GM18499 (cell line): ENCODE results near the gene PEX14.

Experiments
- ATAC-seq: cut with Tn5 transposase; IDR thresholded peaks from one replicate; pipeline ENCODE4 v1.9.1; 2021; ENCODE audit warnings: moderate number of reproducible peaks; ENCODE audit not compliant: insufficient read depth, unreplicated experiment

Gene PEX14

DNA sequence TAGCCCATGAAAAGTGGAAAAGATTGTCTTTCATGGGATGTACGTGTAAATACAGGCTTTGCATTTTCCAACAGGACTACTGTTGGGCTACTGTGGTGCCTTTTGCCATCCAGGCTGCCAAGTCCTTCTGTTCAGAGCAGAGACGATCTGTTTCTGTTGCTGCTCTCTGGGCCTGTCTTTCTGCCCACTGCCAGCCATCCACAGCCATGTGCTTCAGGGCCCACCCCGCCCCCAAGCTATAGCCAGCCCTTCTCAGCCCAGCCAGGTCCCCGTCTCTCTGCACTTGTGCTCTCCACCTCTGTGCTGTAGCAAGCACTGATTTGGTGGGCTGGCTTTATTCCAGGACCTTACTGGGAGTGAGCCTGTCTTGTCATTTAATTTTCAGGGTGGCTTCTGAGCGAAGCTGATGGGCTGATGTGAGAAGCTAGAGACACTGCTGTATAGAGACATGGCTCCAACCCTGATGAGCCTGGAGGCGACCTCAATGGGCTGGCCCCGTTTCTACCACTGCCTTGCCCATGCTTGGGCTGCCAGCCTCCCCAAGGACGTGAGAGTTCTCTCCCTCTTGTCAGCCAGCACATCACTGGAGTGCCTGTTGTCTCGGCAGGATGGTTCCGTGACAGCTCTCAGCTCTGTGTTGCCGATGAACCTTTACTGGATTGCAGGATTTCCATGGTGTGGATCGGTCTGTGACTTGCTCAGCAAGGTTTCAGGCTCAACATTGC lies 137.8 kb downstream of the PEX14 start:
- no peak for ATAC-seq

DNA sequence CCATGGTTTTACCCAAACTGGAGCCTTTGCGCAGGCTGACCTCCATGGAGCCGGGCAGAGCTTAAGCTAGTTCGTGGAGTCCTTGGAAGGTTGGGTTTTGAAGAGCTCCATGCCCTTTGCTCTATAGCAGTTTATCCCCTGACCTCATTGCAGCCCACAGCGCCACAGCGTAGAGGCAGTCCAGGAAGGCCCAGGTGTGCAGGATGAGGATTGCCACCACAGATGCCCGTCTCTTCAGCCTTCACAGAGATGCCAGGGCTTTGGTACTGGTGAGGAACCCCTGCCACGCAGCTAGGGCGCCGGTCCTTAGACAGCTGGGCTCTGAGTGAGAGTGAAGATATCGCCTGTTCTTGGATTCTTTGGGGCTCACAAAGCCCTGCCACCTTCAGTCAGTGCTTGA lies 138.6 kb downstream of the PEX14 start:
- ATAC-seq, result no peak

DNA sequence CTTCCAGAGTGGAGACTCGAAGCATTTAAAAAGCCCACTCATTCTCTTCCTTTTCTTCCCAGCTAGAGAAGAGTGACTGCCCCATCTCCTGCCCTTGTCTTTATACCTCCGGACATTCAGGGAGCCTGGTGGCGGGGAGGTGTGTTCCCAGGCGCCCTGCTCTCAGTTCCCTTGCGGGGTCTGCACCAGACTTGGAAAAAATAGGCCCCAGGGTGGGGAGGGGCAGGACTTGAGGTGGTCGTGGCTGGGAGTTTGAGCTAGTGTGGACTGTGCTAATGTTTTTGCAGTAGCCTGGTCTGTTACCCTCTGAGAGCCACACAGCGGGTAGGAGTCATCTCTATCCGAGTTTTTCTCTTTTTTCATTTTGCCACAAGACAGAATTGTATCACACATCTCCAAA lies 139.1 kb downstream of the PEX14 start:
- no peak for ATAC-seq

DNA sequence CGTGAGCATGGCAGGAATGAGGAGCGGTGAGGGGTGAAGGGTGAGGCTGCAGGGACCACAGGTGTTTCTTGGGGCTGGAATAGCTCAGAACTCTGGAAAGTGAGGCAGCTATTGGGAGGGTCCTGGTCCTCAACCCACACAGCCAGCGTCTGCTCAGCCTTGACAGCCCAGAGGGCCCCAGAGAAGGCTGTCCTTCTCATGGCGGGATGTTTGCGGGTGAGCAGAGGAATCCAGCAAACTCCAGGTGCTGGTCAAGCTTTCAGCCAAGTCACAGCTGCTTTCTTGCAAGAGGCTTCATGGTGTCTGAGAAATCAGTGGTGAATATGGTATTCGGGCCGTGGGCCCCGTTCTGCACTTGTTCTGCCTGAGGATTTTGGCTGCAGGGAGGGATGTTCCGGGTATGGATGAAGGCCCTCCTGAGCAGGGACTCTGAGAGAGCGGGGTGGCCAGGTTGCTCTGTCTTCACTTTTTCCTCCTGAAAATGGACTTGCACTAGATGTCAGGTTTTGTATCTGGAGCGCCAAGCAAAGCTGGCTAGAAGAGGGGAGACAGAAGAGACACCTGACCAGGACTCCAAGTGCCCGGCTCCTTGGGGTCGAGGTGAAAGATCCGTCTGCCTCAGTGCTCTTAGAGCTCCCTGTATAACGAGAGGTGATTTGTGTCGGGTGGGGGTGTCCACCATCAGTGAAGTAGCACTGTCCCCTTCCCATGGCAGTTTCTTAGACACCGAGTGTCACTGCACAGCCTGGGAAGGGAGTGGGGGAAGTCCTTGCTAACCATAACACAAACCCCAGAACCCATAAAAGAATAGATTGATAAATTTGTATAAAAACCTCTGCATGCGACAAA lies 139.9 kb downstream of the PEX14 start:
- no peak for ATAC-seq

DNA sequence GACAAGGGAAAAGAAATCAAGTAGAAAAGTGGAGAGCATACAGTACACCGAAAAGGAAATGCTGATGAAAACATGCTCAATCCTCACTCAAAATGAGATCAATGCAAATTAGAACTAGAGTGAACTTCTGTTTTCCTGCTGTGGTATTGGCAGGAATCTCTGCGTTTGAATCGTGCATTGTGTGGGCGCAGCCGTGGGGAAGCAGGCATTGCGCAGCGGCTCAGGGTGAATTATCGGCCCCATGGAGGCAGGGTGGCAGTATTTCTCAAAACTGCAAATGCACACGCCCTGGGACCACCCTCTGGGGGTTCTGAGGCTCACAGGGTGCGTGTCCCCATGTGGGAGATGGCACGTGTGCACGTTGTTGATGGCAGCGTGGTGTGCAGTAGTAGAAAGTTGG lies 140.6 kb downstream of the PEX14 start:
- ATAC-seq, result no peak

DNA sequence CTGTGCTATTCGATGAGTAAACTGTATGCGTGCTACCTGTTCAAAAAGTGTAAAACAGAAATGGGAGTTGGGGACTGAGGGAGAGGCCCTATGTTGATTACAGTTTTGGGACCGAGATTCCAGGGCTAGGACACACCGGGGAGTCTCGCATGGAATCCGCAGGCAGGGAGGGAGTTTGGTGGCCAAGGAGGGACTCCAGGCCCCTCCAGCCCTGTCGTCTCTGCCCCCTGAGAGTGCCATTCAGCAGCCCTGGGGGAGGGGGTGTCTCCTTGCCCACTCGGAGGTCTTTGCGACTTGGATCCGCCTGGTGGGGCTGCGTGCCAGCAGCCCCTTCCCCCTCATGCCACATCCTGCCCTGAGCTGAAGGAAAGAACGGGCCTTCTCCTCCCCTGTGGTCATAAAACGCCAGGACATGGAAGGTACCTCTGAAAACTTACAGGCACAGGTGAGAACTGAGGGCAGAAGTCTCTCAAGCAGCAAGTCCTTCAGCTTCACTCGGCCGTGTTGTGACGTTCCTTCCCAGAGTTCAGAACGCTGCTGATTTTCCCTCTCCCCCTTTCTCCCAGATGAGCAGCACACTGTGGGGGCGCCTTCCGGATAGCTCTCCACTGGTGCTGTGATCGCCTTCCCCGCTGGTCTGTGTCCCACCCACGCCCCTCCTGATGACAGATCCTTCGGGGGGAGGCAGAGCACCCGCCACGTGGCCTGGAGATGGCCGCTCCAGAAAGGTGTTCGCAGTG lies 141.4 kb downstream of the PEX14 start:
- ATAC-seq, result no peak

DNA sequence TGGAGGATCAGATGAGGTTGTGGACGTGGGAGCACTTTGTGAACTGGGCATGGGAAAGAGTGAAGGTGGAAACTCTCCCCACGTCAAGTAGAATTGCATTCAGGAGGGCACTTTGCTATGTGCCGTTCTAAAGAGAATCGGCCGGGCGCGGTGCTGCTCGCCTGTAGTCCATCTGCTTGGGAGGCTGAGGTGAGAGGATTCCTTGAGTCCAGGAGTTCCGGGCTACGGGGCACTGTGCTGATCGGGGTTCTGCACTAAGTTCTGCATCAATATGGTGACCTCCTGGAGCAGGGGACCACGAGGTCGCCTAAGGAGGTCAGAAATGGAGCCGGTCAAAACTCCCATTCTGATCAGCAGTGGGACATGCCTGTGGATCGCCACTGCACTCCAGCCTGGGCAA lies 141.9 kb downstream of the PEX14 start:
- no peak for ATAC-seq

DNA sequence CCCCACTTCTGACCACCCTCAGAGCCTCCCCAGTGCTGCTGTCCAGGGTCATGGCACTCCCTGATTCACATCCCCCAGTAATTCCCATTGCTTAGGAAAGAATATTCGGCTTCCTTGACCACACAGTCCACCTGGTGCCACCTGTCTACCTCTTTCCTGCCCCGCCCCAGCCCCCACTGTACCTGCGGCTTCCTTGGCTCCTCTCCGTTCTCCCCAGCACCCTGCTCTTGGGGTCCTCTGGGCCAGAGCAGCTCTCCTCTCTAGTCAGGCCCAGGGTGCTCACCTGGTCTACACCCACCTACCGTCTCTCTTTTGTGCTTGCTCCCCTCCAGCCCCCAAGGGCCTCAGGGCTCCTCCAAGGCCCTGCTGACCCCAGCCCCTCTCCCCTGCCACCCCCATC lies 142.6 kb downstream of the PEX14 start:
- ATAC-seq, result no peak

DNA sequence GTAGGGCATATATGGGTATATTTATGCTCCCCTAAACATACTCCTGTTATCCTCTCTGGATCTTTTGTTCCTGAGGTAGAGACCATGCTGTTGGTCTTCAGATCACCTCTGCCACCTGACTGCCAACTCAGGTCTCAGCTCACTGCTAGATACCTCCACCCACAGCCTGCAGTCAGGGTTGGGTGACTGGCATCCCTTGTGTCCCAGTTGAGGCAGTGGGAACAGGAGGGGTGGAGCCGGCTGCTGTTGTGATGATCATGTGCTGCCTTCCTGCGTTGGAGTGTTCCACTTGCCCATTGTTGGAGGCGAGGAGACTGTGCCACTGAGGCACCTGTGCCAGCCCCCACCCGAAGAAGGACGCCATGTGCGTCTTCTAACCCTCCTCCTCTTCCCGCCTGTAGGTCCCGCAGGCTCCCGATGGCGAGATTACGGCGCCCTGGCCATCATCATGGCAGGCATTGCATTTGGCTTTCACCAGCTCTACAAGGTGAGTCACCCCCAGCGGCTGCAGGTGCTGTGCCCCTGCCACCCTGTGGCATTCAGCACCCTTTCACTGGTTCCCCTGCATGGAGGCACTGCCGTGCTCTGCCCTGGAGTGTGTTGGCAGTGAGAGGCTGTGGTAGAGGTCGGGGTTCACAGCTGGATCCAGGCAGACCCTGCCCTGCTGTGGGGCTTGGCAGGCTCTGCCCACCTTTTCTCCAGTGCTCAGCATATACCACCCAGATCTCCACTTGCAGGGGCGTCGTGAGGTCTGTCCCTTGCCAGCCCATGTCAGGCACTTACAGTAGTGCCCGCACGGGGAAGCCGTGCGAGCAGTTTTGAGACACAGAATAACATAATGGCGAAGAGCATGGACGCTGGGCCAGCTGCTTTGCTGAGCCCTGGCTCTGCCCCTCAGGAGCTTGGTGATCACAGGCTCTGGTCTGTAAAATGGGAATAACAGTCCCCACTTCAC lies 143.5 kb downstream of the PEX14 start:
- ATAC-seq, result no peak

DNA sequence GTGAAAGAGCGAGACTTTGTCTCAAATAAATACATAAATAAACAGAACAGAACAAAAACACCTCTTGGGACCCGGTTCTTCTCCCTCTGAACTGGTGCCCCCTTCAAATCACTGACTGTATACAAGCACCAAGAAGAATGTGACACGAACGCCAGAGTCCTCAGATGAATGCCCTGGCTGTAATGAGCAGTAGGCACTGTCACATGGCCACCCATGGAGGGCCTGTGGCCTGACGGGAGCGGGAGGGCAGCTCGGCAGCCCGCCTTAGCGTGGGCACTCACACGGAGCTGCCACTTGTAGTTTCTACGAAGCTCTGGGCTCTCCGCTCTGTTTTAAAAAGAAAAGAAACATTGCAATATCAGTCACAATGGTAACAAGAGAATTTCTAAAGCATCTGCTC lies 146.0 kb downstream of the PEX14 start:
- ATAC-seq, result no peak

DNA sequence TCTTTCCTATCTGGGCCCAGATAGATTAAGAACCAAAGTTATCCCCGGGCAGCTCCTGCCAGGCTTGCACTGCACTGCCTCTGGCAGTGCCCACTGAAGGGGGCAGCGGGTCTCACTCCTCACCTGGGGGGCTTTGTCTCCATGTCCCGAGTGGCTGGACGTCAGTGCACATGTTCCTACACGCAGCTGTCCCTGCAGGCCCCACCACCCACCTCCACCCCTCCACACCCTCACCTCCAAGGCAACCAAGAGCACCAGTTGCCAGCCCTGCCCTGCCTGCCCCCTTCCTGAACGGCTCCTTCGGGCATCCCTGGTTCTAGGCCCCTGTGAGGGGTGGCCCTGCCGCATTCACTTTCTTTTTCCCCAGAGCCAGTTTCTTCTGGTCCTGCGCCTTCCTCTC lies 147.2 kb downstream of the PEX14 start:
- ATAC-seq, result no peak

DNA sequence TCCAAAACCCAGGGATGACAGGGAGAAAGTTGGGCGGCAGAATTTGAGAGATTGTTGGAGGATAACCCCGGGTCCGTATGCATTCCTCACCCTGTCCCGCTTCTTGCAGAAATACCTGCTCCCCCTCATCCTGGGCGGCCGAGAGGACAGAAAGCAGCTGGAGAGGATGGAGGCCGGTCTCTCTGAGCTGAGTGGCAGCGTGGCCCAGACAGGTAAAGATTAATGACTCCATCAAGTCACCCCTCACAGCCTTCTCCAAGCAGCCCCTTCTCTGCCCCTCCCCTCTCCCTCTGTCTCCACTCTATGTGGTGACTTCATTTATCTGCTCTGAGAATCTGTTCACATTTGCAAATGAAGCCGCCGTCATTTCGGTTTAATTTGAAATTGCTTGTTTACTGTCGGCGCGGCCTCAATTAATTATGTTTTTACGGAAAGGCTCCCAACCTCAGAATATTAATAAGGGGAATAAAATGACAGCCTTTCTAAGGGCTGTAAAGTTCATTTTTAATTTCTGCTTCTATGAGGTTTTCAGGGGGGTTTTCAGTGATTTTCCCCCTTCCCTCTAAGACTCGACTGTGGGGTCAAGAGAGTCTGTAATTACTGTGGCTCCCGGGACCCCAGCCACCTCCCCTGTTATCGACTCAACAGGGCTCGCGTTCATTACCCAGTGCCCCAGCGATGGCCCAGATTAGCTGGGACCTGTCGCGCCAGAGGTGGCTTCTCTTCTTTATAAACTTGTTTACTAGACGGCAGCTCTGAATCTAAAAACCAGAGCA lies 148.3 kb downstream of the PEX14 start:
- no peak for ATAC-seq

DNA sequence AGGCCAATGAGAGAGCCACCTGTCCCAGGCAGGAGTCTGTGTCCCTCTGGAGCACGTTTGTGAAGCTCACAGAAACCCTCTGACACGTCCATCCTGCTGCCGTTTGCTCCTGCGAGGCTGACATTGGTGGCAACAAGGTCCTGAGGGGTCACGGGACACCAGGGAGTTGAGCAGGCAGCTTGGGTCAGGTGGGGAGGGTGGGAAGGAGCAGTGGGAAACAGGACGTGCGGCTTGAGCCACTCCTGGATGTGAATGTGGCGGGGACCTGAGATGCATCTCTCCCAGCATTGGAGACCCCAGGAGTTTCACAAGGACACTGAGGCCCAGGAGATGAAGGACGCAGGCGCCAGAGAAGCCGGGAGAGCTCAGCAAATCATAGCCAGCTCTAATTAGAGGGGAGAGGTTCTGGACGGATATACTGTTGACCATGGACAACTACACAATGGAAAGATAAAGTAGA lies 149.0 kb downstream of the PEX14 start:
- no peak for ATAC-seq

DNA sequence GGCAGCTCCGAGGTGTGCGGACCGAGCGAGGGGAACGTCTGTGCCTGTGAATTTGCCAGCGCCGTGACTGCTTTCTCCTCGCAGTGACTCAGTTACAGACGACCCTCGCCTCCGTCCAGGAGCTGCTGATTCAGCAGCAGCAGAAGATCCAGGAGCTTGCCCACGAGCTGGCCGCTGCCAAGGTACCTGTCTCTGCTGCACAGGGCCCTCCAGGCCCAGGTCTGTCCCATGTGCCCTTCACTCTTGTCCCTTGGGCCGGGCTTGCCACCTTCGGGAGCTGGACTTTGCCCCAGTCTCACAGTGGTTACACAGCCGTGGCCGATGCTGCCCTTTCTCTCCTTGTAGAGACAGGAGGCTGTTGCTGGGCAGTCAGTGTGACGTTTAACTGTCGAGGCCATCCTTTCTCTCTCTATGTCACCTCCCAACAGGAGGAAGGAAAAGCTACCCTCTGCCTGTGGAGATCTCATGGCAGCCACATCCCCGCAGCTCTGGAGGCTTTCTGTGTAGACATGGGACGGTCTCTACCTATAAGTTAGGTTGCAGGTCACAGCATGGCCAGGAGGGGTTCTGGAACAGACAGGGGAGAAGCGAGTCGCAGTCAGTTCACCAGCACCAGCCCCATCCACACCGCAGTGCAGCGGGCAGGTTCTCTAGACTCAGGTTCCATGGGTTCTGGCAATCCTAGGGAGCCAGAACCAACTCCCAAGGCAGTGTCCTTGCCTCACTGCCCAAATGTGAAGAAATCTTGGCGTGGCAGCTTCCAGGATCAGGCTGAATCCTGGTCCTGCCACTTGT lies 149.7 kb downstream of the PEX14 start:
- no peak for ATAC-seq

DNA sequence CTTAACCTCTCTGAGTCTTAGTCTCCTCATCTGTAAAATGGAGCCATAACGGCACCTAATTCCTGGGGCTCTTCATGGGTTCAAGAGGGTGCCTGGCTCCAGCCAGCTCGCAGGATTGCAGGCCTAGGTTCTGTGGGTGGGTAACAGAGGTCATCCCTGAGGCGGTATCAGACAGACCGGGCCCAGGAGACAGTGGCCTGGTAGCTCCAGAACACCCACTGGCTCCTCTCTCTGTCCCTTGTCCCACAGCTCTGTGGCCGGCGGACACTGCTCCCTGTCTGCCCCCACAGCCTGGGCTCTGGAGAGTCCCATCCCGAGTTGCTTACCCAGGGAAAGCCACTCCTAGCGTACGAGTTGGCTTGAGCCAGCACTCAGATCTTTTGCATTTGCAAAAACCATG lies 150.3 kb downstream of the PEX14 start:
- no peak for ATAC-seq

DNA sequence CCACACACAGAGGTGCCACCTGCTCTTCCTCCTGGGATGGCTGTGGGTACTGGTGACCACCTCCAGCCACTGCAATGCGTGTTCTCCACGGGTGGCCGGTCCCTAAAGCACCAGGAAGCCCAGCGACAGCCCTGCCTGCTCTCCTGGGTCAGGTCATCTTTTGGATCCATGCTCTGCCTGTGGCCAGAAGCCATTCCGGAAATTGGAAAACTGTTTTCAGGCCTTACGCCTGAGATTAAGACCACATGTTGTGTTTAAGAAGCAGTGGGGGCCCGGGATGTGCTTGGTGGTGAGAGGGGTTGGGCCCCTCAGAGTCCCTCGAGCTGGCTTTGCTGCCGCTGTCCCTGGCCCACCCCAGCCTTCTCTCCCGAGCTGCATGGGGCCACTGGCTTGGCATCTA lies 150.8 kb downstream of the PEX14 start:
- ATAC-seq, result no peak

DNA sequence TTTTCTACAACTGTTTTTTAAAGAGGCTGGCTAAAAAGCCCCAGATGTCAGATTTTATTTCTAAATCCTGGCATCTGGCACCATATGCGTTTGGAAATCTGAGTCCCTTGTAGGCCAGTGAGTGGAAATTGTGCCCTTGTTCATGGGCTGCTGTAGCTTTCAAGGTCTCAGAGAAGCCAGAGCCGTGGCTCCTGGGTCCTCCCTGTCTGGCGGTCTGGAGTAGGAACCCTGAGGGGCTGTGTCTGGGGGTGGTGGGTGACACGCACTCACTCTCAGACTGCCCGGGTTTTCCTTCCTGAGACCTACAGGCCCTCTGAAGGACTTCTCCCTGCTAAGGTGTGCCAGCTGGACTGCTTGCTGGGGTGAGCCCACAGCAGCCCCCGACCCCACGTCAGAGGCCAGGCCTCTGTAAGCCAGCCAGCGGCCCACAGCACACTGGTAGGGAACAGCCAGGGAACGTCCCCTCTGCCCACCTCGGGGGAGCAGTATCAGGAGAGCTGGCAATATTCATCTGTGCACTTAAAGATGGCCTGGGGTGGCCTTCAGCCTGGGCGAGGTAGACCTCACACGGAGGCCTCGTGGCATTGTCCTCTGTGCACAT lies 151.5 kb downstream of the PEX14 start:
- no peak for ATAC-seq

DNA sequence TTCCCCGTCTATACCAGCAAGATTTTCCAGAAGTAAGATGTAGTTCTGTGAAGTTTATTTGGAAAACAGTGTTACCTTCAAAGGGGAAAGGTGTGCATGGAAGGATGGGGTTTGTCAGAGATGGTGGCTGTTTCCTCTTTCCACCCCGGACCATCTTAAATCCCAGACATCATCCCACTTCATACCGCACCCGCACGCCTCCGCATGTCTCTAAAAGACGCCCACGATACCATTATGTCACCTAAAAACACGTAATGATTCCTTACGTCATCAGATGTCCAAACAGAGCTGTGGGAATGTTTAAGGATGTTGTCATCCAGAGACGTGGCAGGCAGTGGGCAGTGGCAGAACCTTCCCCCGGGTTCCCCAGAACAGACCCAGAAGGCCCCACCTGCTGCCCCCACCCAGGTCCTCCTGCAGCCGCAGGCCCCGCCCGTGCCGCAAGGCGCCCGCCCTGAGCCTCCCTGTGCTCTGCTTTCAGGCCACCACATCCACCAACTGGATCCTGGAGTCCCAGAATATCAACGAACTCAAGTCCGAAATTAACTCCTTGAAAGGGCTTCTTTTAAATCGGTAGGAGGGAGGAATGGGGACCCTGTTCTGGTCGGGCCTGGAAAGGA lies 152.2 kb downstream of the PEX14 start:
- no peak for ATAC-seq
